Measurements from ENCODE around the gene COL4A6.

DNA sequence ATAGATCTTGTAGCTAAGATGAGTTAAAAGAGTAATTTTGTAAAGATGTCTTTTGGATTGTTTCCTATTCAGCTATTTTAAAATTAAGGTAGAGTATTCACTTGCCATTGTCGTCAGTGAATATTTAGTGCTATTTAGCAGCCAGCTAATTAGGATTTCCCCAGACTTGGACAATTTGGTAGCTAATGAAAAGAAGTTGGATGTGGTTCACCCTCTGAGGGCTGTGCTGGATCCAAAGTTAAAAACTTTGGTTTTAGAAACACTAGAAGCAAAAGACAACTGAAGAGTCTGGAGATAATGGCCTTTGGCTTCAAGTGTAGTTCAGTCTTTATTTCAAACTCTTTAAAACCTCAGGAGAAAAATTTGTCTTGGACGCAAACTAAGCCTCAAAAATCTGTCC is 305.3 kb downstream of the COL4A6 start:
- TF ChIP-seq, protein P1, sequence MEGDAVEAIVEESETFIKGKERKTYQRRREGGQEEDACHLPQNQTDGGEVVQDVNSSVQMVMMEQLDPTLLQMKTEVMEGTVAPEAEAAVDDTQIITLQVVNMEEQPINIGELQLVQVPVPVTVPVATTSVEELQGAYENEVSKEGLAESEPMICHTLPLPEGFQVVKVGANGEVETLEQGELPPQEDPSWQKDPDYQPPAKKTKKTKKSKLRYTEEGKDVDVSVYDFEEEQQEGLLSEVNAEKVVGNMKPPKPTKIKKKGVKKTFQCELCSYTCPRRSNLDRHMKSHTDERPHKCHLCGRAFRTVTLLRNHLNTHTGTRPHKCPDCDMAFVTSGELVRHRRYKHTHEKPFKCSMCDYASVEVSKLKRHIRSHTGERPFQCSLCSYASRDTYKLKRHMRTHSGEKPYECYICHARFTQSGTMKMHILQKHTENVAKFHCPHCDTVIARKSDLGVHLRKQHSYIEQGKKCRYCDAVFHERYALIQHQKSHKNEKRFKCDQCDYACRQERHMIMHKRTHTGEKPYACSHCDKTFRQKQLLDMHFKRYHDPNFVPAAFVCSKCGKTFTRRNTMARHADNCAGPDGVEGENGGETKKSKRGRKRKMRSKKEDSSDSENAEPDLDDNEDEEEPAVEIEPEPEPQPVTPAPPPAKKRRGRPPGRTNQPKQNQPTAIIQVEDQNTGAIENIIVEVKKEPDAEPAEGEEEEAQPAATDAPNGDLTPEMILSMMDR (IDR thresholded peaks at IDR 0.05) = no peak
- TF ChIP-seq EP300 (IDR thresholded peaks at IDR 0.05) = no peak
